HG02885 (cell line): ENCODE data around the gene GRIK4.
A peak's percentile ranks its signal among the peaks of the same experiment; 100 is the strongest.
"Not testable (repeated sequence)": the region's sequence is repeated elsewhere in the genome, so short reads cannot be mapped to it uniquely, and the experiment has no call there.

Source experiments
- ATAC-seq: cut with Tn5 transposase; IDR thresholded peaks from one replicate; pipeline ENCODE4 v1.9.1; 2021; ENCODE audit warnings: mild to moderate bottlenecking; ENCODE audit not compliant: unreplicated experiment, poor library complexity

Gene GRIK4

GRCh38 chr11:120568572-120569307 is 57.2 kb downstream of the GRIK4 start:
- ATAC-seq, result no peak

DNA sequence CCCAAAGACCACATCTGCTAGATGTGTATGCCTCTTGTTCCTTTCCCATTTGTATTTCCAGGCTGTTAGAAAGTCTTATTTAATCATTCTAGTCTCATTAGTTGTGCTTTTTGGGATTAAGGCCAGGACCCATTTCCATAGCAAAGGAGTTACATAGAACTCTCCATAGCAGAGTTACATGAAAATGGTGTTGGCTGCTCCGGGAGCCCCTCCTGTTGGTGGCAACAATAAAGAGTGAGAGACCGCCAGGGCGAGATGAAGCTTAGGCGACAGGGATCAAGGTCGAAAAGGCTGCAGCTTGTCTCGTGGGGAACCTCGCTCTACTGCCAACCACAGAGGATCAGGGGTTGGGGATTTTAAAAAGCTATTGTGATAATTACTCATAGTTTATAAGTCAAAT is 58.3 kb downstream of the GRIK4 start:
- no peak for ATAC-seq

GRCh38 chr11:120571476-120571875 is 59.9 kb downstream of the GRIK4 start:
- ATAC-seq, result no peak

DNA sequence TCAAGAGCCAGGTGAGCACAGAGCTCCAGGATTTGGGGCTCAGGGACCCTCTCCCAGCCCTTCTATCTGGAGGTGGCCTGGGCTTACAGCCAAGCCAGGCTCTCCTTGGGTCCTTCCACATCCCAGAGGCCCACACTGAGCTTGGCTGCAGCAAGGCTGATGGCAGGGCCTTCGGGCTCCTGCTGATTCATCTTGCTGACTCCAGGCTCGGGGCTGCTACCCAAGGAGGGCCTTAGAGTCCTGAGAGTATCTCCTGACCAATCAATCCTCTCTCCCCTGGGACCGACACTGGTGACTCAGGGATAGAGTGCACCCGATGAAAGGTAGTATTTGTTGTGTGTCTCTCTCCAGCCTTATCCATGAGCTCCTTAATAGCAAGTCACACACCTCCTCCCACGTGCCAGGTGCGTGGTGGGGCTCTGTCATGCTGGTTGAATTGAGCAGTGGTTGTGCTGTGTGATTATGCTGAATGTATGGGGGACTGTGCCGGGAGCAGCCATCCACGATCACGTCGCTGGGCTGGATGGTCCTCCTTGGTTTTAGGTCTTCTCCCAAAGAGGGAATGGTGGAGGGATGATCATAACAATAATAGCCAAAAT is 62.3 kb downstream of the GRIK4 start:
- no peak for ATAC-seq

DNA sequence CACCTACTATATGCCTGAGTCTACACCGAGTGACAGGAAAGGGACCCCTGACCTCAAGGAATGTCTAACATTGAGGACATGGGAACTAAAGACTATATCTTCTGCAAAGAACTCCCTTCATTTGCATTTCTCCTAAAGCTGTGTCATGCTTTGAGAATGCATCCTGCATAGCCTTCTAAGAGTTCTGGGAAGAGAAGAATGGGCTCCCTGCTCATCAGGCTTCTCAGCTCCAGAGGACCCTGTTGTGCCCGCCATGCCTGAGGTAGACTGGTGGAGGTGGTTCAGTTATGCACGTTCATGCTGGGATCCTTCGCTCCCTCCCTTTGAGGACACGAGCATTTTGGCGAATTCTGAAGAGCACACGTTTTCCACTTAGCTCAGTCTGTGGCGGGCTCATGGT is 63.3 kb downstream of the GRIK4 start:
- no peak for ATAC-seq

GRCh38 chr11:120575461-120575860 is 63.9 kb downstream of the GRIK4 start:
- no peak for ATAC-seq

- ATAC-seq, result no peak
Measured at GRCh38 chr11:120576606-120577005, 65.1 kb downstream of the GRIK4 start.

- ATAC-seq, result no peak
Measured at GRCh38 chr11:120577041-120577440, 65.5 kb downstream of the GRIK4 start.

GRCh38 chr11:120577624-120578363 is 66.2 kb downstream of the GRIK4 start:
- no peak for ATAC-seq

- ATAC-seq, result no peak
Measured at GRCh38 chr11:120578596-120579154, 67.1 kb downstream of the GRIK4 start.

DNA sequence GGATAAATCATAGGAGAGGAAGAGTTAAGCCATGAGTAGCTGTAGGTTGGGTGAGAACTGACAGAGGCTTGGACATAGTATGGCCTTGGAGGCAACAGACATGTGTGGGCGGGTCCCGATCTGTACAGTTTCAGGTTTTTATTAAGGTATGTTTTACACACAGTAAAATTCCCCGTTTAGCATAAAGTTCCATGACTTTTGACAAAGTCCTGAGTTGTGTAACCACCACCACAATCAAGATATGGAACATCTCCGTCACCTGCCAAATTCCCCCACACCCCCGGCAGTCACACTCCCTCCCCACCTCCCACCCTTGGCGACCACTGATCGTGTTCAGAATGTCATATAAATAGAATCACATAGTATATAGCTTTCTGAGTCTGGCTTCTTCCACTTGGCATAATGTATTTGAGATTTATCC is 68.1 kb downstream of the GRIK4 start:
- peak; percentile 72 for ATAC-seq

GRCh38 chr11:120581313-120581712 is 69.8 kb downstream of the GRIK4 start:
- ATAC-seq, result no peak

DNA sequence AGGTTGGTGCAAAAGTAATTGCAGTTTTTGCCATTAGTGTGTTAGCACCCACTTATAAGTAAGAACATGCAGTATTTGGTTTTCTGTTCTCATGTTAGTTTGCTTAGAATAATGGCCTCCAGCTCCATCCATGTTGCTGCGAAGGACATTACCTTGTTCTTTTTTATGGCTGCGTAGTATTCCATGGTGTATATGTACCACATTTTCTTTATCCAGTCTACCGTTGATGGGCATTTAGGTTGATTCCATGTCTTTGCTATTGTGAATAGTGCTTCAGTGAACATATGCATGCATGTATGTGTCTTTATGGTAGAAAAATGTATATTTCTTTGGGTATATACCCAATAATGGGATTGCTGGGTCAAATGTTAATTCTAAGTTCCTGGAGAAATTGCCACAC is 71.0 kb downstream of the GRIK4 start:
- ATAC-seq, result not testable (repeated sequence)

DNA sequence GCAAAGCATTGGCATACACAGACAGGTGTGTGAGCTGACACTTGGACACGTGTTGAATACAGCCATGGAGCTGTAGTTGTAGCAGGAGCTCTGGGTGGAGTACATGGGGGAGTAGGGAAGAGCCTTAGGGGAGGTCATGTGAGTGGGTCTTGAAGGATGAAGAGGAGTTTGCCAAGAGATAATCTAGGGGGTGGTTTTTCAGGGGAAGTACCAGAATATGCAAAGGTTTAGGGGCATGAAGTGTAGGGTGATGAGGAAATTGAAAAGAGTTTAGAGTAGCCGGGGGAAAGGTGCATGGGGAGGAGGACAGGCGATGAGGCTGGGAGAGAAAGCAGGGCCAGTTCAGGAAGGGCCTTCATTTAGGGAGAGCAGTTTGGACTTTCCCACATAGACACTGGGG is 74.5 kb downstream of the GRIK4 start:
- ATAC-seq, result no peak

DNA sequence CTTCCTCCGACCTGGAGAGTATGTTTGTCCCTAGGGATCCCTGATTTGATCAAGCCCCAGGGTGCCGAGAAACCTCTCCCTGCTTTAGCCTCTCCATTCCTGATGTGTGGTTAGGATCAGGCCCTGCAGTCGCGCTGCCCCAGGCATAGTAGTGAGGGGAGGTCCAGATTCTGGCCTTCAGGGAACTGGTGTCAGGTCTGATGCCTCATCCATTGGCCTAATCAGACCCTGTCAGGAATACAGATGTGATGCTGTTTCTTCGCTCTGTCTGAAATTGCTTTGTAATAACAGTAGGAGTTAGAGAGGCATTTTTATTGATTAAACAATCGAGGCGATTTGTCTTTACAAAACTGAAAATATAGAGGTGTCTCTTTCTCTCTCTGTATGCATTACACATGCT is 75.2 kb downstream of the GRIK4 start:
- ATAC-seq, result no peak

DNA sequence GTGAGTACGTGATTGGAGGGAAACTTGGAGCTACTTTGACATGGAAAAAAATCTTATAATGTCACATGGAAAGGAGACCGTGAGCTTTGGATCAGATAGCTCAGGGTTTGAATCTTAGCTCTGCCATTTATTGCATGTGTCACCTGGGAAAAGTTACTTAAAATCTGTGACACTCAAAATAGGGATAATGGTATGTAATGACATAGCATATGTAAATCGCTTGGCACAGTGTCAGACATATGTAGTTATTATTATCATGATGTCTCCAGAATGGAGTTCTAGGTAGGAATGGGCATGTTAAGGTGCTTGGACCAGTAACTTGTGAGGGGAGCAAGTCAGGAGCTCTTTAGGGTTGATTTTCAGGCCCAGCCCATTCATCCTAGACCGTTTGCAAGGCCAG is 75.8 kb downstream of the GRIK4 start:
- no peak for ATAC-seq

- ATAC-seq, result no peak
Measured at GRCh38 chr11:120589376-120589775, 77.8 kb downstream of the GRIK4 start.

GRCh38 chr11:120590472-120590871 is 78.9 kb downstream of the GRIK4 start:
- no peak for ATAC-seq

DNA sequence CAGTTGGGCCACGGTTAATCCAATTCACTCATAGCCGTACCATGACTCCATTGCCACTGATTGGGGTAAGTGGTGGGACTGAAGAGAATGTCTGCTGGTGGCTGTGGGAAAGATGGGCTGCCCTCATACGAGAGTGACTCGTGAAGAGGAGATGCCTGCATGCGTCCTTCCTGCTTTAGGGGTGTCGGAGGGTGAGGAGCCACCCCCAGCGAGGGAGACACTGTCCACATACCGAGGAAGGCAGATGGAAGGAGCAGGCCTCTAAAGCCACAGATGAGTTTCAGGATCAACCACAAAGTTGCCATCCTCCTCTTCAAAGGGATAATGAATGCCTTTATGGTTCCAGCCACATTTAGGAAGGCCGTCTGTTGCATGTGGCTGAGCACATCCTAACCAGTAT is 83.2 kb downstream of the GRIK4 start:
- no peak for ATAC-seq

DNA sequence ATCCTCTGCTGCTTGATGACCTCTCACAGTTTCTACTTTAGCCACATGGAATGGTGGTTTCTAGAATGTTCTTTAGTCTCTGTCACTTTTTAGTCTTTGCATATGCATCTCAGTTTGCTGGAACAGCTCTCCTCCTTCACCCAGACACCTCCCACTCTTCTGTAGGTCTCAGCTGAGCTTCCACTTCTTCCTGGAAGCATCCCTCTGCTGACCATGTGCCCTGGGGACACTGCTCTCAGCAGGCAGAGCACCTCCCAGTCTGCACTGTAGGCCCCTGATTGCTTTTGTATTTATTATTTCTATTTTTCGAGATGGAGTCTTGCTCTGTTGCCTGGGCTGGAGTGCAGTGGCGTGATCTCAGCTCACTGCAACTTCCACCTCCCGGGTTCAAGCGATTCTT is 84.0 kb downstream of the GRIK4 start:
- no peak for ATAC-seq
